HG03571 (cell line): Measurements from ENCODE around the gene CRYBA4.

Experiments
- ATAC-seq: cut with Tn5 transposase; IDR thresholded peaks from one replicate; pipeline ENCODE4 v1.9.1; 2021; ENCODE audit not compliant: unreplicated experiment

The CRYBA4 gene

GRCh38 chr22:26620197-26620596, 1.6 kb upstream of the CRYBA4 start:
- no peak for ATAC-seq

- ATAC-seq = no peak
Measured at GRCh38 chr22:26623984-26624383, 2.2 kb downstream of the CRYBA4 start.

- ATAC-seq = no peak
Measured at GRCh38 chr22:26624803-26625202, 3.0 kb downstream of the CRYBA4 start.

GRCh38 chr22:26629988-26630761, 8.4 kb downstream of the CRYBA4 start:
- ATAC-seq = no peak

- no peak for ATAC-seq
Measured at GRCh38 chr22:26631282-26631681, 9.5 kb downstream of the CRYBA4 start.

GRCh38 chr22:26632422-26633155, 10.8 kb downstream of the CRYBA4 start:
- ATAC-seq = no peak

GRCh38 chr22:26634189-26634588, 12.4 kb downstream of the CRYBA4 start:
- ATAC-seq = no peak

GRCh38 chr22:26635117-26635516, 13.4 kb downstream of the CRYBA4 start:
- no peak for ATAC-seq

- no peak for ATAC-seq
Measured at GRCh38 chr22:26636296-26636695, 14.5 kb downstream of the CRYBA4 start.

- no peak for ATAC-seq
Measured at GRCh38 chr22:26642465-26643417, 21.0 kb downstream of the CRYBA4 start.

- no peak for ATAC-seq
Measured at GRCh38 chr22:26643418-26644100, 21.8 kb downstream of the CRYBA4 start.

- ATAC-seq = no peak
Measured at GRCh38 chr22:26646158-26646557, 24.4 kb downstream of the CRYBA4 start.

GRCh38 chr22:26648011-26648497, 26.3 kb downstream of the CRYBA4 start:
- ATAC-seq = no peak

GRCh38 chr22:26648528-26649388, 27.0 kb downstream of the CRYBA4 start:
- ATAC-seq = no peak

GRCh38 chr22:26650722-26651421, 29.1 kb downstream of the CRYBA4 start:
- ATAC-seq = no peak

GRCh38 chr22:26651815-26652214, 30.1 kb downstream of the CRYBA4 start:
- no peak for ATAC-seq

- no peak for ATAC-seq
Measured at GRCh38 chr22:26656891-26657851, 35.4 kb downstream of the CRYBA4 start, which contains the start of gene MIAT. Gene MIAT (plus strand): TSS chr22:26657588.

- ATAC-seq = no peak
Measured at GRCh38 chr22:26658161-26658560, 36.4 kb downstream of the CRYBA4 start.
